Fibroblast of skin of right biceps (primary cell): Measurements from ENCODE around the gene VPS54.

Source experiments
- DNase-seq: peaks from one replicate; pipeline ENCODE4 v3.0.0-alpha.2; 2013

Gene VPS54

GRCh38 chr2:63899639-63900038 lies 119.6 kb downstream of the VPS54 start:
- DNase-seq = peak; percentile 4

DNA sequence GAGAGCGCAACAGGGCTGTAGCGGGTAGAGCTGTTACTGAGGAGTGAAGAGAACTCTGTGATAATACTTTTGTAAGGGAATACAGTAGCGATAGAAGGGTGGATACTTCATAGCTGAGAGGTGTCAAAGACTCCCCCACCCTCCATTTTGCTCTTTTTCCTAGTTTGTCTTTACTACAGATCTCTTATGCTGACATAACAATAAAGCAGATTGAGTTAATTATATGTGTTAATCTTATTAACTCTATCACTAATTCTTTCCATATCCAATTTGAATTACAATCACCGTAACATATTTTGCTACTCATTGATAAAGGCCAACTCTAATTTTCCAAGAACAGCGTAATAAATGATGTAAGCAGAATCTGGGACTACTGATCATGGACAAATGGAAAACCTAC lies 120.4 kb downstream of the VPS54 start:
- no peak for DNase-seq

DNA sequence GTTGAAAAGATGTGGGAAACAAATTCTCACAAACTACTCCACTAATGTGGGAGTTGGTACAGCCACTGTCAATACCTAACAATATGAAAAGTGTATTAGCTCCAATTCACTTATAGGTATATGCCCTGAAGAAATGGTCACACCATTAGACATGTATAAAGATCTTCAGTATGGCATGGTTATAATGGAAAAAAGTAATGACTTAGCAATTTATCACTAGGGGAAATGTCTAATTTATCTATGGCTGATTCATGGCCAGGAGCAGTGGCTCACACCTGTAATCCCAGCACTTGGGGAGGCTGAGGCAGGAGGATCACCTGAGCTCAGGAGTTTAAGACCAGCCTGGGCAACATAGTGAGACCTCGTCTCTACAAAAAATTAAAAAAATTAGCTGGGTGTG lies 125.1 kb downstream of the VPS54 start:
- DNase-seq = no peak

- no peak for DNase-seq
These were observed 126.1 kb downstream of the VPS54 start for GRCh38 chr2:63893163-63893562.

DNA sequence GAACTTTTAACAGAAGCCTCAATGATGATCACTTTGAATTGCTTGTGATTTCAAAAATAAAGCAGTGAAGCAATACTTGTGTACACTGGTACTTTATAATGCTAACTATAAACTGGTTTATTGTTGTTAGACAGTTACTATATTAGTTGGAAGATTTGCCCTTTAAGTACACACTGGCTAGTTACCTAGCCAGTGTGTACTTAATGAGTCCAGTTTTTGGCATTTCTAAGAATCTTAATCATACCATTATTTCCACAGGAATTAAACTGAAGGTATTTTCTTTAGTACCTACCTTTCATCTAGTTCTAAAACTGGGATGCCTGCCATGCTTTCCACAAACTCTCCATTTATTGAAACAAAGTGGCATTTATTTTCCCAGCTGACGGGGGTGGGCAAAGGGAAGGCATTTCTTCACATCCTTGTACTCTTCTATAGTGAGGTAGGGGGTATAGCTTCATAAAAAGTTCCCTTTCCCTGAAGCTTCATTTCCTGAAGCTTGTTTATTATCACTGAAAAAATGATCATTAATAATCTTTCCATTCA lies 127.7 kb downstream of the VPS54 start:
- DNase-seq = no peak

DNA sequence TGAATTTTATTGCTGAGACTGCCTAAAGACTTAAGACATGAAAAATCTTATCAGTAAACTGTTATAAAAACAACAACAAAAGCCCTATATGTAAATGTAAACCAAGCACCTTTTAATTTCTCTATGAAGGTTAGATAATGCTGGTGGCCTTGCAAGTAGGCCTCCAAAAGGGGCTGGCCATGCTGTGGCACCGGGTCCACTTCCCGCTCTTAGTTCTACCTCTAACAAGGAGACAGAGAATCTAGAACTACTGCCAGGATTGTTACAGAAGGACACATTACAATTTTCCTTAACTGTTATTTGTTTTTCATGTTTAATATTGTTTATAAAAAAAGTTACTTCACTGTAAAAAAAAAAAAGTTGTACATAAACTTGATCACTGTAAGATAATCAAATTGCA lies 128.6 kb downstream of the VPS54 start:
- DNase-seq = no peak

GRCh38 chr2:63888490-63889402 lies 130.5 kb downstream of the VPS54 start:
- DNase-seq = peak; percentile 46

GRCh38 chr2:63888053-63888452 lies 131.2 kb downstream of the VPS54 start:
- no peak for DNase-seq

DNA sequence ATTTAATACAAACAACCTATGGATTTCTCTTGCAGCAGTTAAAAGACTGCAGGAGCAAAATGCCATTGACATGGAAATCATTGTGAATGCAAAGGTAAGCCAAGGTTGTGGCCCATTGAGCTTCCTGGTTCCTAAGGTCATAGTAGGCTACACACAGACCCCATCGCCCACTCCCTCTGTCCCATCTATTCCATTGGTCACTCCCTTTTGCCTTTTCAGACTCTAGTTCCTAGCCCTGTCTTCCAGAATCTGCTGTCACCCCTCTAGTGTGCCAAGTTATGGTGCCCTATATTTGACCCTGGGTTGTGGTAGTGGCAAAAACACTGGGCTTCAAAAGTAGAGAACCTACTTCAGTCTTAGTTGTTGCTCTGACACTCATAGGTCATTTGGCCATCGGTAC lies 132.8 kb downstream of the VPS54 start:
- DNase-seq = no peak

DNA sequence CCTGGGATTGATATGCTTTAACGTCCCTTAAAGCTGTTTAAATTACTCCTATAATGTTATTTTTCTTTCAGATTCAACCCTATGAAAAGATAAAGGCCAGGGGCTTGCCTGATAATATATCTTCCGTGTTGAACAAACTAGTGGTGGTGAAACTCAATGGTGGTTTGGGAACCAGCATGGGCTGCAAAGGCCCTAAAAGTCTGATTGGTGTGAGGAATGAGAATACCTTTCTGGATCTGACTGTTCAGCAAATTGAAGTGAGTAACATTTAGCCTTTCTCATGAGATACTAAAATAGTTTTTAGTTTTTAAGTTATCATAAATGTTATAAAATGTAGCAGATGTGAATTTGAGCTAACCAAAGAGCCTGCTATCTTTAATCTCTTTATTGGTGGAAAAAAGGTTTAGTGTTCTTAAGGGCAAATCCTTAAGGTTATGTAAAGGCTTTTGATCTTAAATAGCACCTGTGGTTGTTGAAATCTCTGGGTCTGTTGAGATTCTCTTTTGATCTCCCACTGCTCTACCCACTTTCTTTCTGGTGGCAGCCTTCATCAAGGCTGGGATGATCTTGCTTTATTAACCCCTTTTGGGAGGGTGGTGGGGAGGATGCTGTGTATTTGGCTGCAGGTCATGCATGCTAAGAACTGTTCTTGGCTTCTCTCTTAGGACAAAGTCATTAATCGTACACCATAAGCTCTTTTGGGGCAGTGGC lies 136.7 kb downstream of the VPS54 start:
- no peak for DNase-seq

GRCh38 chr2:63881205-63881604 lies 138.0 kb downstream of the VPS54 start:
- no peak for DNase-seq

- DNase-seq = no peak
These were observed 138.6 kb downstream of the VPS54 start for GRCh38 chr2:63880625-63881024.

DNA sequence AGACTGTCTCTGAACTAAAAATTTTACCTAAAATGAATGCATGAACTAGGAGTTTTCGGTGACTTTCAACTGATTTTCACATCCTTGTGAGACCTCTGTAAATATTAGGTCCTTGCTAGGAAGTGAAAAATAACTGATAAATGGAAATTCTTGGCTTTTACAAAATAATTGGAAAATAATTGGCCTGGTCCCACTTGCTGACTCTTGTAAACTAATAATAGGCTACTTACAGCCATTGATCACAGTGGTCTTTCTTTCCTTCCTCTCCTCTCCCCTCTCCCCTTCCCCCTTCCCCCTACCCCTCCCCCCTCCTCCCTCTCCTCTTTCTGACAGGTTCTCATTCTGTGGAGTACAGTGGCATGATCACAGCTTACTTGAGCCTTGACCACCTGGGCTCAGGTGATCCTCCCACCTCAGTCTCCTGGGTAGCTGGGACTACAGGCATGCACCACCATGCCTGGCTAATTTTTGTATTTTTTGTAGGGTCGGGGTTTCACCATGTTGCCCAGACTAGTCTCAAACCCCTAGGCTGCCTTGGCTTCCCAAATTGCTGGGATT lies 139.3 kb downstream of the VPS54 start:
- no peak for DNase-seq

- no peak for DNase-seq
These were observed 140.7 kb downstream of the VPS54 start for GRCh38 chr2:63878486-63878885.

- no peak for DNase-seq
These were observed 142.9 kb downstream of the VPS54 start for GRCh38 chr2:63876311-63876710.

DNA sequence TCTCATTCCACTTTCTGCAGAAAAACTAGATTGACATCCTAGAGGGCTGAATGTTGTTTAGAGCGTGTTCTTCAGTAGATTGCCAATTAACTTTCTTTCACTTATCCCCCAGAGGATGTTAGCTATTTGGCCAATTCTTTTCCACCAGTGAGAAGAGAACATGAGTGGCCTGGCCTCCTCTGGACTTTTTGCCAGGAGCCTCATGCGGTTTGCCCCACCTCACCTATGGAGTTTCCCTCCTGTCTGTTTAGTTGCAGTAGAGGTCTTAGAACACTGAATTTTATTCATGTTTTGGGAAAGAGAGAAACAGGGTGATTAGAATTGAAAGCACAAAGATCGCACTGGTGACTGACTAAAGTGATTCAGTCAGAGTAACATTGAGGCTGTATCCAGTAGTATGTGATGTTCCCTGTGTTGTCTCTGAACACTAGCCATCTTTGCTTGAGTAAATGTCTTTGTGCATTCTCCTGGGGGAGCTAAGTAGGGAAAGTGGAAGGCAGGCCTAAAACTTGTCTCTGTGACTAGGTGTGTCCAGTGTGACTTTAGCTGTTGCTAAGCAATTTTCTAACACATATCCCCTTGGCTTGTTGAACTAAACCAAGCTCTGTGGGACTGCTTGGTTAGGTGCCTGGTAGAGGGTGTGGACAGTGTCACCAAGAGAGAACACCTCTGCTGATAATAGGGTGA lies 143.5 kb downstream of the VPS54 start:
- no peak for DNase-seq

- no peak for DNase-seq
These were observed 144.1 kb downstream of the VPS54 start for GRCh38 chr2:63875131-63875527.

GRCh38 chr2:63874204-63875130 lies 144.8 kb downstream of the VPS54 start:
- no peak for DNase-seq

GRCh38 chr2:63872571-63873328 lies 146.5 kb downstream of the VPS54 start:
- peak; percentile 28 for DNase-seq

DNA sequence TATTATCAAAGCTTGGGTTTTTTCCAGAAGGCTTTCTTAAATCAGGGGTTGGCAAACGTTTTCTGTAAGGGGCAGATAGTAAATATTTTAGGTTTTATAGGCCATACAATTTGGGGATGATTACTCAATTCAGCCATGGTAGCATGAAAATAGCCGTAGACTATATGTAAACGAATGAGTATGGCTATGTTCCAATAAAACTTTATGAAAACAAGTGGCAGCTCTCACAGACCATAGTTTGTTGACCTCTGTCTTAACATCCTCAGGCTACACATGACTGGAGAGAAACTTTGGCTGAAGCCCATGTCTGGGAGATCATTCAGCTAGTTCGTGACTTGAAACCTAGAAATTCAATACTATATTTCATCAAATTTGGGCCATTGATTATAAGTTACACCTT lies 147.4 kb downstream of the VPS54 start:
- DNase-seq = no peak

GRCh38 chr2:63870679-63871078 lies 148.5 kb downstream of the VPS54 start:
- DNase-seq = no peak
